Stimulated activated CD8-positive, alpha-beta memory T cell treated with anti-CD3 and anti-CD28 coated beads, Interleukin-15, amount 100 ng/mL, for 4 hours (primary cell): Measurements from ENCODE around the gene OR2A25.
"Not testable (repeated sequence)": the region's sequence is repeated elsewhere in the genome, so short reads cannot be mapped to it uniquely, and the experiment has no call there.

Experiments used
- DNase-seq, 2 donors: peaks; one replicate each; pipeline ENCODE4 v3.0.0-alpha.2; 2020; ENCODE audit warnings: low read depth in 2 of 2

OR2A25 gene

GRCh38 chr7:144069511-144069910, at the start of gene OR2A25:
TSS of gene OR2A25 (plus strand) at chr7:144069811. CDS start at chr7:144074220, 4,409 bp downstream.
- no peak for DNase-seq

DNA sequence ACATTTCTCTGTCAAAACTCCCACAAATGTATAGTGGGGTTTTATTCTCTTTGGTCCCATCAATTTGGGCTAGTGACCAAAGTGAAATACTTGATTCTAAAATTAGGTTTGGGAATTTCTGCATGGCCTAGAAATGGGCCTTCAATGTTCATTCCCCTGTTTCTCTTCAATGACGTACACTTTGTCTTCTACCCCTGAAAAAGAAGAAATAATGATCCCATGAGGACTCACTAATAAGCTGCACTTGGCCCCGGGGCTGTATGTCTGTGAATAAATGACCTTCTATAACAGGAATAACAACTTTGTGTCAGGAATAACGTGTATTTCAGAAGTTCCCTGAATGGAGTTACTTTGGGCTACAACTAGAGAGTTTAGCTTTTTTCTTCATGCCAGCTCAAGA, 49.3 kb upstream of the OR2A25 start:
- DNase-seq, result no peak

- no peak for DNase-seq
Measured at GRCh38 chr7:144022169-144022568, 47.4 kb upstream of the OR2A25 start.

DNA sequence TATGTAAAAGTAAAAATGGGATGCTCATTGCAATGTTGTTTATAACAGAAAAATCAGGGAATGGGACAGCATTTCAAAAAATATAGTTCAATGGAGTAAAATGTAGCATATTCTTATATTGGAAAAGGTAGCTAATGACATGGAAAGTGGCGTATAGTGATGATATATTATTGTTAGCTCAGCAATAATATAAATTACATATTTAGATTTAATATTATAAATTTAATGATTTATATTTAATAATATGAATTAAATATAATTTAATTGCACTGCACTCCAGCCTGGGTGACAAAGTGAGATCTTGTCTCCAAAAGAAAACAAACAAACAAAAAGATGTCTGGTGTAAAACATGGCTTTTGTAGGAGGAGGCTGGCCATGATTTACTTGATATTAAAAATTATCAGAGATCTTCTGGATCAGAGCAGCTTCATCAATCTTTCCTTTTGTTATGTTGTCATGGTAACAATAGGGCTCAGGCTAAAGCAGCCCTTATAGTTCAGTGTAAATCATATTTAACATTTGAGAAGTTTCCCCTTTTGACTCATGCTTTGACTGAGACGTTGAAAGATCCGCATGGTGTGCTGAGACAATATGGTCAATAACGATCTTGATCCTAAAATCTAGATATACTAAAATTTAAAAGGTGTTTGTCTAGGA, 46.3 kb upstream of the OR2A25 start:
- DNase-seq, result no peak

GRCh38 chr7:144024213-144024612, 45.4 kb upstream of the OR2A25 start:
- no peak for DNase-seq

- no peak for DNase-seq
Measured at GRCh38 chr7:144026203-144026883, 43.3 kb upstream of the OR2A25 start.

- DNase-seq, result no peak
Measured at GRCh38 chr7:144027070-144027469, 42.5 kb upstream of the OR2A25 start.

- DNase-seq, result no peak
Measured at GRCh38 chr7:144027974-144028373, 41.6 kb upstream of the OR2A25 start.

DNA sequence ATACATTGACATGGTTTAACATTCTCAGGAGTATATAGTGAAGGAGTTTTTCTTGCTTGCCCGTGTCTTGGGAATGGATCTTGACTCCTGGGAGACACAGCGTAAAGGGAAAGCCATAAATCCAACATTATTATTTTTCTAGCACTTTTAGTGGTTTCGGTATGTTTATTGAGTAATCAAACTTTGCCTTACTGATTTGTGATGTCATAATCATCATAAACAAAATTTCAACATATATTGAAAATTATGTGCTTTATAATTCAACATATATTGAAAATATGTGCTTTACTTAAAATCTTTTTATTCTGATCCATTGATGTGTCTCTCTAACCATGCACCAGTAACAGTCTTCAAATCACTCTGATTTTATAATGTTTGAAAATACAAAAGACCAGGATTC, 41.1 kb upstream of the OR2A25 start:
- DNase-seq, result no peak

GRCh38 chr7:144032516-144032915, 37.1 kb upstream of the OR2A25 start:
- DNase-seq, result no peak

DNA sequence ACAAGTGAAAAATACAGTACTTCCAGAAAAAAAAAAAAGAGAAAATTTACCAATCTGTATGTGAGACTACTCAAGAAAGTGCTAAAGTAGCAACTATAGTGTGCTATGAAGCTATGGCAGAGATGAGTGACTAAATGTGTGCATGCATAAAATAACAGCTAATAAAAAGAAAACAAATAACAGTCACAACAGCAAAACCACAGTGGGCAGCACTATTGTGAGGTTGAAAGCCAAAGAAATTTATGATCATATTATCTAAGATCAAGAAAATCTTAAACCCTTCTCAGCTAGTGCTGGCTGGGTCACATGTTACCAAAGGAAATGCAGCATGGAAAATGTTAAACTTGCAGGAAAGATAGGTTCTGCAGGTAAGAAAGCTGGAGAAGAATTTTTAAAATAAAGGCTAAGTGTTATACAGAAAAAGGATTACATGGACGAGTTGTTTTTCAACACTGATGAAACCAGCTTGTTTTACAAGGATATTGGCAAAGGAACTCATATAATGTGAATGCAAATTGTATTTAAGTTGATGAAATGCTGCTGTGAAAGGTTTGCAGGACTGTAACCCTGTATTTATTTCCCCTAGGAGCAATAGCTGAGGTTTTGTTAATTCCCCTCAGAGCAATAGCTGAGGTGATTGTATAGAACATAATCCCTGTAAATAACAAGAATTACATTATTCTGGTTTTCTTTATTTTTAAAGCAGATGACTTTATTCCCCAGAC, 36.5 kb upstream of the OR2A25 start:
- DNase-seq, result no peak

DNA sequence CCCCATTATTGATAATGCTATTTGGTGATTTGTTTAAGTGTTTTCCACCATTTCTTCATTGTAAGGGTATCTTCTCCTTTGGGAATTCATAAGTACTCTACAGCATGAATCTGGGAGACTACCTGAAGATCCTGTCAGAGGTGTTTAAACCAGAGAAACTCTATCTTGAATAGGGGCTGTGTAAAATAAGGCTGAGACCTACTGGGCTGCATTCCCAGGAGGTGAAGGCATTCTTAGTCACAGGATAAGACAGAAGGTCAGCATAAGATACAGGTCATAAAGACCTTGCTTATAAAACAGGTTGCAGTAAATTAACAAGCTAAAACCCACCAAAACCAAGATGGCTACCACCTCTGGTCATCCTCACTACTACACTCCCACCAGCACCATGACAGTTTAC, 34.2 kb upstream of the OR2A25 start:
- DNase-seq, result no peak

GRCh38 chr7:144036302-144036885, 33.2 kb upstream of the OR2A25 start:
- no peak for DNase-seq

- no peak for DNase-seq
Measured at GRCh38 chr7:144037414-144038035, 32.1 kb upstream of the OR2A25 start.

DNA sequence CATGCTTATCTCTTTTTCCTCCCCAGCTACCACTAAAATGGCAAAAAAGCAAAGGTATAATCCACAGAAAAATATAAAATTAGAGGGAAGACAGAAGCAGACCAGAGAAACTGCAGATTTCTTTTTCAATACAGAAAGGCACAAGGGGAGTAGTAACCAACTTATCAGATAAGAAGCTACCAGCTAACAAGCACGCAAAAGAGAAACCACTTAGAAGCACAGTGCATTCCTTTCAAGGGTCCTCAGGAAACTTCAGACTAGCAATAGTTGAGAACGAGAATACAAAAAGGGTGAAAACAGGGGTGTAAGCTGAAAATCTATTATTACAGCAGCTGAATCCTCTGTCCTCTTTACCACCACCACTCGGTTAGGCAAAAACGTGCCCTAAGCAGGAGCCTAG, 30.7 kb upstream of the OR2A25 start:
- no peak for DNase-seq

DNA sequence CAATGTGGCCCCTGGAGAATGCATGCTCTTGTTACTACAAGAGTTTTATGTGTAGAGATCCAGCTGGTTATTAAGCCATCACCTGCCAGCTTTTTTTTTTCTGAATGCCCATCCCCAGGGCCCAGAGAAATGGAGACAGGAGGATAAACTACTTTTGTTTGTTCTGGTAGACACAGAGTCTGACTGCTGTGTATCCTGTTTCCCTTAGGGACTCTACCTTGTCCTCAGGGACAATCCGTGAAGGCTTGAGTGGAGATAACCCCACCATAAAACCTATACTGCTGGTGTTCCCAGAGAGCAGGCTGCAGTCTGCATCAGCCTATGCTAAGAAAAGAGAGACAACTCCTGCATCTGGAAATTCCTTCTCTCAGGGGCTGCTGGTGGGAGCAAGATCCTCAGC, 21.0 kb upstream of the OR2A25 start, which contains the start of gene OR2A5:
OR2A5 (plus strand) TSS at position 301 of the 400 bp plus-strand sequence. CDS start 1,454 bp downstream, outside the sequence.
- no peak for DNase-seq

DNA sequence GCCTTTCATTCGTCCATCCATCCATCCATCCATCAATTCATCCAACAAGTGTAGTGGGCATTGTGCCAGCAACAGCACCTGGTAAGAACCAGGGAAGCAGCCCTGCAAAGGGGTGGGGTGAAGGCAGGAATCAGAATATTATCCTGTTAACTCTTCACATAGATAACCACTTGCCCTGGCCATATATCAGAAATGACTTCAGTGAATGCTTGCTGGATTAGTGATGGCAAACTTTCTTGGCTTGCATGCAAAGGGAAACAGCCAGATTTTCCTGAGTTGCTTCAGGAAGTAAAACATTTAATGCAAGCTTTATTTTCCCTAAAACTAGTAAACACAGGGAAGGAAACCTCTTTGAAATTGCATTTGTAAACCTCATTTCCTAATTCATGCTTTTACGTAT, 20.1 kb upstream of the OR2A25 start:
- no peak for DNase-seq

DNA sequence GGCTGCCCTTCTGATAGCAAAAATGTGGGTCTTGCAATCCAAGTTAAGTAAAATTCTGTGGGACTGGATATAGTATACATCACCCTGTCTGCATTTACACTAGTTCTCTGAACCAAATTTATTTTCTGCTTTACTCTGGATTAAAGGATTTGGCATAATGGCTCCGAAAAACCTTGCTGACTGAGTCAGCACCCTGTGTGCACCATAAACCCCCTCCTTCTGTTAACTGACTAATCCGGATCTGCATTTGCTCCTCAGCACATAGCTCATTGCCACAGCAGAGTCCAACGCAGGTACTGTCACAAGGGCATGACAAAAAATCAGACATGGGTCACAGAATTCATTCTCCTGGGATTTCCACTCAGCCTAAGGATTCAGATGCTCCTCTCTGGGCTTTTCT, 19.5 kb upstream of the OR2A25 start:
- DNase-seq, result no peak

DNA sequence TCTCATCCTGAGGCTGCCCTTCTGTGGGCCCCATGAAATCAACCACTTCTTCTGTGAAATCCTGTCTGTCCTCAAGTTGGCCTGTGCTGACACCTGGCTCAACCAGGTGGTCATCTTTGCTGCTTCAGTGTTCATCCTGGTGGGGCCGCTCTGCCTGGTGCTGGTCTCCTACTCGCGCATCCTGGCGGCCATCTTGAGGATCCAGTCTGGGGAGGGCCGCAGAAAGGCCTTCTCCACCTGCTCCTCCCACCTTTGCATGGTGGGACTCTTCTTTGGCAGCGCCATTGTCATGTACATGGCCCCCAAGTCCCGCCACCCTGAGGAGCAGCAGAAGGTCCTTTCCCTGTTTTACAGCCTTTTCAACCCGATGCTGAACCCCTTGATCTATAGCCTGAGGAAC, 18.7 kb upstream of the OR2A25 start:
- not testable (repeated sequence) for DNase-seq

- DNase-seq, result no peak
Measured at GRCh38 chr7:144057954-144058353, 11.7 kb upstream of the OR2A25 start.

DNA sequence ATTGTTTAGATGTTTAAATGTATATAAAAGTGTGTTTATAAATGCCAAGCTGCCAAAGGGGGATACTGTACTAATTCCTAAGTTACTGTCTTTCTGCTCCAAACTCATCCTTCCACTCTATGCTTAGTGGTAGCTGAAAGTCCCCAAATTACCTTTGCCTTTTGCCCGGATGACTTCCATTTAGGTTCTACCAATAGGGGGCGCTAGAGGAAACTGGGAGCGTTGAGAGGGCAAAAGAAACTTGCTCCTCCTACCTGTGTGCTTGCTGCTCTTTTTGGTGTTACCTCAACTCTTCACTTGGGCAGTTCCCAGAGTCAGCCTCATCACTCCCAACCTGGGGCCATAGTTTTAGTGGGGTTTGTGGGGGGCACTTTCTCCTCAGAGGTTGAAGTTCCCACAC, 5.9 kb upstream of the OR2A25 start:
- DNase-seq, result no peak

DNA sequence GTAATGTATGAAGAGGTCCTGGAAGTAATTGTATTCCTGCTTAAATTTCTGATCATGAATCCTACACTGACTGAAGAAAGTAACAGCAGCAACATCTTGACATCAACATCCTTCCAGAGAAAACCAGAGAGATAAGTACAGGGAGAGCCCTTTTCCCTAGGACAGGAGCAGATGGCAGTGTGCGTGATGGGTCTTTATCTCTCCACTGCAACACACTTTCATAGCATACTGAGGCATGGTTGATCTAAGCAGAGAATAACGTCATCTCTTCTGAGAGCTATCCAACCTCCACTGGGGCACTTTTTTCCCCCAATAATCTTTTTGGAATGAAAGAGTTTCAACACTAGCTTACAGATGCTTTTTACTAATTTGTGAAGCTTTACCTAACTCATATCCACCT, 342 bp downstream of the OR2A25 start:
- DNase-seq, result no peak
